ENCODE measurements around the gene VKORC1L1.

- TF ChIP-seq KDM1A (IDR thresholded peaks at IDR 0.05; ENCODE audit: borderline replicate concordance, low read length) (no peak), CTCF (IDR thresholded peaks at IDR 0.05; ENCODE audit: control extremely low read depth in 1 of 3, insufficient read depth in 1 of 3, low read depth in 1 of 3, low read length in 3 of 3) (no peak), EZH2 (IDR thresholded peaks at IDR 0.05; ENCODE audit: low read depth, low read length, severe bottlenecking) (no peak), TAF1 (IDR thresholded peaks at IDR 0.05; ENCODE audit: low read depth, low read length) (no peak), BRCA1 (IDR thresholded peaks at IDR 0.05; ENCODE audit: low read depth, low read length) (no peak), KDM5A (IDR thresholded peaks at IDR 0.05; ENCODE audit: low read length) (no peak), GABPA (IDR thresholded peaks at IDR 0.05; ENCODE audit: borderline replicate concordance, insufficient read depth, low read length) (no peak), NRF1 (IDR thresholded peaks at IDR 0.05; ENCODE audit: low read depth, low read length) (no peak), RAD21 (IDR thresholded peaks at IDR 0.05 in 1 of 2, conservative IDR thresholded peaks at IDR 0.05 in 1 of 2; ENCODE audit: low read depth in 2 of 2, low read length in 2 of 2) (no peak), USF2 (IDR thresholded peaks at IDR 0.05; ENCODE audit: low read length) (no peak), POLR2A (IDR thresholded peaks at IDR 0.05; ENCODE audit: control extremely low read depth in 1 of 2, low read depth in 2 of 2, low read length in 2 of 2) (no peak), SIN3A (conservative IDR thresholded peaks at IDR 0.05 in 1 of 2, IDR thresholded peaks at IDR 0.05 in 1 of 2; ENCODE audit: low read depth in 1 of 2, low read length in 2 of 2) (no peak)
Observed at GRCh38 chr7:65915921-65916657, 43.2 kb downstream of the VKORC1L1 start.
